Measurements from ENCODE around the gene NR2F2. TPM values are rescaled to one million over a fixed set of nuclear protein-coding genes. Genes with fewer than 3 reads are reported as not detected.

Gene NR2F2
- total RNA-seq, 2 experiments from 2014 or later: not detected

- POLR2A ChIA-PET: no interaction called here
- no peaks in the 10 kb centered on the region for H3K4me1 Mint-ChIP-seq
- no peak for ATAC-seq (ENCODE audit: low read depth)
- H3K4me3 Mint-ChIP-seq: no peak overlapping the region
- peaks cover 2% of the 10 kb centered on the region for H3K9me3 Mint-ChIP-seq
- no peak for DNase-seq
- H3K27ac Mint-ChIP-seq: no peak overlapping the region
- H3K36me3 Mint-ChIP-seq: no peaks in the 10 kb centered on the region
- H3K27me3 Mint-ChIP-seq: no peaks in the 10 kb centered on the region
These were observed 22.6 kb upstream of the NR2F2 start for GRCh38 chr15:96307856-96308394.

- Mint-ChIP-seq H3K4me3 (no peak overlapping the region), H3K27me3 (no peaks in the 10 kb centered on the region), H3K4me1 (no peaks in the 10 kb centered on the region), H3K36me3 (no peaks in the 10 kb centered on the region), H3K27ac (no peak overlapping the region), H3K9me3 (peaks cover 2% of the 10 kb centered on the region)
- POLR2A ChIA-PET: no interaction called here
- ATAC-seq (ENCODE audit: low read depth) (no peak), DNase-seq (no peak)
These were observed 21.3 kb upstream of the NR2F2 start for GRCh38 chr15:96309143-96309660.

- Mint-ChIP-seq H3K27me3 (peaks cover 5% of the 10 kb centered on the region), H3K27ac (no peak overlapping the region)
These were observed 19.1 kb upstream of the NR2F2 start for GRCh38 chr15:96311256-96311955.

GRCh38 chr15:96311956-96312294 is 18.6 kb upstream of the NR2F2 start:
- POLR2A ChIA-PET: no interaction called here
- H3K36me3 Mint-ChIP-seq: no peaks in the 10 kb centered on the region
- no peaks in the 10 kb centered on the region for H3K4me1 Mint-ChIP-seq
- DNase-seq (no peak), ATAC-seq (ENCODE audit: low read depth) (no peak)
- no peaks in the 10 kb centered on the region for H3K9me3 Mint-ChIP-seq
- H3K27ac Mint-ChIP-seq: no peak overlapping the region
- peaks cover 10% of the 10 kb centered on the region for H3K27me3 Mint-ChIP-seq
- H3K4me3 Mint-ChIP-seq: no peak overlapping the region

More at GRCh38 chr15:96311256-96311955, 19.1 kb upstream of the NR2F2 start:
- Mint-ChIP-seq H3K4me3 (no peak overlapping the region), H3K4me1 (no peaks in the 10 kb centered on the region), H3K9me3 (peaks cover 2% of the 10 kb centered on the region), H3K36me3 (no peaks in the 10 kb centered on the region)
- DNase-seq (no peak), ATAC-seq (ENCODE audit: low read depth) (no peak)
- POLR2A ChIA-PET: no interaction called here

- H3K9me3 Mint-ChIP-seq: no peaks in the 10 kb centered on the region
- H3K4me3 Mint-ChIP-seq: no peak overlapping the region
- no peak overlapping the region for H3K27ac Mint-ChIP-seq
- DNase-seq (no peak), ATAC-seq (ENCODE audit: low read depth) (no peak)
- POLR2A ChIA-PET: no interaction called here
- peaks cover 17% of the 10 kb centered on the region for H3K27me3 Mint-ChIP-seq
- H3K36me3 Mint-ChIP-seq: no peaks in the 10 kb centered on the region
- no peaks in the 10 kb centered on the region for H3K4me1 Mint-ChIP-seq
These were observed 17.7 kb upstream of the NR2F2 start for GRCh38 chr15:96312641-96313335.

GRCh38 chr15:96314518-96314917 is 16.0 kb upstream of the NR2F2 start:
- Mint-ChIP-seq H3K36me3 (no peaks in the 10 kb centered on the region), H3K27me3 (peaks cover 24% of the 10 kb centered on the region), H3K9me3 (no peaks in the 10 kb centered on the region), H3K4me3 (no peak overlapping the region), H3K27ac (no peak overlapping the region), H3K4me1 (no peaks in the 10 kb centered on the region)
- ATAC-seq (ENCODE audit: low read depth) (no peak), DNase-seq (no peak)
- POLR2A ChIA-PET: no interaction called here

- H3K4me3 Mint-ChIP-seq: no peak overlapping the region
- H3K27ac Mint-ChIP-seq: no peak overlapping the region
- H3K9me3 Mint-ChIP-seq: no peaks in the 10 kb centered on the region
- no peak for DNase-seq
- POLR2A ChIA-PET: no interaction called here
- no peak for ATAC-seq (ENCODE audit: low read depth)
- H3K27me3 Mint-ChIP-seq: peaks cover 29% of the 10 kb centered on the region
- no peaks in the 10 kb centered on the region for H3K36me3 Mint-ChIP-seq
- H3K4me1 Mint-ChIP-seq: no peaks in the 10 kb centered on the region
These were observed 15.5 kb upstream of the NR2F2 start for GRCh38 chr15:96314963-96315362.

- Mint-ChIP-seq H3K27me3 (peaks cover 43% of the 10 kb centered on the region), H3K4me1 (no peaks in the 10 kb centered on the region), H3K36me3 (no peaks in the 10 kb centered on the region), H3K9me3 (no peaks in the 10 kb centered on the region), H3K27ac (no peak overlapping the region), H3K4me3 (no peak overlapping the region)
- ATAC-seq (ENCODE audit: low read depth): no peak
- POLR2A ChIA-PET: no interaction called here
- no peak for DNase-seq
These were observed 13.4 kb upstream of the NR2F2 start for GRCh38 chr15:96316953-96317629.

- Mint-ChIP-seq H3K36me3 (no peaks in the 10 kb centered on the region), H3K27ac (no peak overlapping the region), H3K9me3 (no peaks in the 10 kb centered on the region), H3K4me1 (no peaks in the 10 kb centered on the region), H3K4me3 (no peak overlapping the region), H3K27me3 (peaks cover 65% of the 10 kb centered on the region)
- DNase-seq (no peak), ATAC-seq (ENCODE audit: low read depth) (no peak)
- POLR2A ChIA-PET: no interaction called here
These were observed 10.4 kb upstream of the NR2F2 start for GRCh38 chr15:96320107-96320506.

GRCh38 chr15:96320703-96321638 is 9.5 kb upstream of the NR2F2 start:
- no peak overlapping the region for H3K4me3 Mint-ChIP-seq
- DNase-seq (no peak), ATAC-seq (ENCODE audit: low read depth) (no peak)
- peaks cover 70% of the 10 kb centered on the region for H3K27me3 Mint-ChIP-seq
- H3K27ac Mint-ChIP-seq: no peak overlapping the region
- no peaks in the 10 kb centered on the region for H3K9me3 Mint-ChIP-seq
- POLR2A ChIA-PET: no interaction called here
- no peaks in the 10 kb centered on the region for H3K4me1 Mint-ChIP-seq
- no peaks in the 10 kb centered on the region for H3K36me3 Mint-ChIP-seq

- POLR2A ChIA-PET: no interaction called here
- H3K27ac Mint-ChIP-seq: no peak overlapping the region
- H3K9me3 Mint-ChIP-seq: no peaks in the 10 kb centered on the region
- no peaks in the 10 kb centered on the region for H3K36me3 Mint-ChIP-seq
- peaks cover 74% of the 10 kb centered on the region for H3K27me3 Mint-ChIP-seq
- ATAC-seq (ENCODE audit: low read depth): no peak
- H3K4me1 Mint-ChIP-seq: peaks cover 2% of the 10 kb centered on the region
- DNase-seq: no peak
- H3K4me3 Mint-ChIP-seq: no peak overlapping the region
These were observed 8.6 kb upstream of the NR2F2 start for GRCh38 chr15:96321639-96322535.

- ATAC-seq (ENCODE audit: low read depth) (no peak), DNase-seq (peak; percentile 32)
- H3K36me3 Mint-ChIP-seq: no peaks in the 10 kb centered on the region
- POLR2A ChIA-PET: no interaction called here
- H3K4me1 Mint-ChIP-seq: peaks cover 4% of the 10 kb centered on the region
- peaks cover 75% of the 10 kb centered on the region for H3K27me3 Mint-ChIP-seq
- H3K27ac Mint-ChIP-seq: no peak overlapping the region
- H3K4me3 Mint-ChIP-seq: no peak overlapping the region
- H3K9me3 Mint-ChIP-seq: no peaks in the 10 kb centered on the region
These were observed 7.8 kb upstream of the NR2F2 start for GRCh38 chr15:96322536-96323318.
